ENCODE data around the gene OR5AN1.

- TF ChIP-seq POLR2A (IDR thresholded peaks at IDR 0.05; ENCODE audit: control extremely low read depth in 1 of 2, low read depth in 2 of 2, low read length in 2 of 2) = no peak
- no peak for TF ChIP-seq RBBP5 (IDR thresholded peaks at IDR 0.05; ENCODE audit: borderline replicate concordance, low read depth, low read length)
- no peak for TF ChIP-seq POLR2AphosphoS5 (IDR thresholded peaks at IDR 0.05; ENCODE audit: low read depth, low read length)
- TF ChIP-seq CEBPB (IDR thresholded peaks at IDR 0.05; ENCODE audit: low read depth, low read length) = no peak
- TF ChIP-seq ZNF274 (IDR thresholded peaks at IDR 0.05; ENCODE audit: borderline replicate concordance, extremely low read depth, low read length) = no peak
- no peak for TF ChIP-seq SP2 (IDR thresholded peaks at IDR 0.05; ENCODE audit: low read length)
- TF ChIP-seq CTCF (IDR thresholded peaks at IDR 0.05; ENCODE audit: control extremely low read depth in 1 of 3, insufficient read depth in 1 of 3, low read depth in 1 of 3, low read length in 3 of 3) = no peak
- TF ChIP-seq JUN (IDR thresholded peaks at IDR 0.05; ENCODE audit: low read depth, low read length) = no peak
- TF ChIP-seq USF2 (IDR thresholded peaks at IDR 0.05; ENCODE audit: low read length) = no peak
- no peak for TF ChIP-seq TBP (IDR thresholded peaks at IDR 0.05; ENCODE audit: low read depth, low read length)
- no peak for TF ChIP-seq CHD1 (IDR thresholded peaks at IDR 0.05; ENCODE audit: low read depth, low read length)
- TF ChIP-seq YY1 (IDR thresholded peaks at IDR 0.05; ENCODE audit: low read depth, low read length) = no peak
- no peak for TF ChIP-seq MAX (IDR thresholded peaks at IDR 0.05)
- TF ChIP-seq EZH2 (IDR thresholded peaks at IDR 0.05; ENCODE audit: low read depth, low read length, severe bottlenecking) = no peak
Observed at GRCh38 chr11:59356561-59356960, 2.1 kb upstream of the OR5AN1 start.

Data from H1 (cell line).